ENCODE results near the gene KCTD11.
"Not testable (repeated sequence)": the region's sequence is repeated elsewhere in the genome, so short reads cannot be mapped to it uniquely, and the experiment has no call there.

The KCTD11 gene

DNA sequence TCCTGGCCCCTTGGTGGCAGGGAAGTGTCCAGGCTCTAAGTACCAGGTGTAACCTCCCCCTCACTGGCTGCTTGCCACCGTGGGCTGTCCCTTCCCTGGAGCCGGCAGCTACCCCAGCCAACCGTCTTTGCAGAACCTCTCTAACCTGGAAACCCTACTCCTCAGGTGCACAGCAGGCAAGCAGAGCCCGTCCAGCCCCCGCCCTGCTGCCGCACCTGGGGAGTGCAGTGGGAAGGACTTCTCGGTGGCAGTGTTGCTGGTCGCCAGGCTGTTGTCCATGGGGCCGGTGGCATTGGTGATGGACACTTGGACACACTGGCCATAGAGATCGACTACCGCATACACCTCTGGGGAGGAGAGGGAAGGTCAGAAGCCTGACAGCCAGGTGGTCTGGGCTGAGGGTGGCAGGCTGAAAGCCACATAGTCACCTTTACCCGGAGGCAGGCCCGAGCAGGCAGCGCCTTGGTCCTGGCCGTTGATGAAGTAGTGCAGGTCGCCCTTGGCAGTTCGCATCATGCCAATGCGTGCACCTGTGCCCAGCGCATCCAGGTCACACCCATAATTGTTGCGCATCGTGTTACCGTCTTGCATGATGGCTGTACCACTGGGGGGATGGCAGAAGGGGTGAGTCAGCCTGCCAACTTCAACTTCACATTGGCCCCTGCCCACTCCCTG lies 29.3 kb upstream of the KCTD11 start:
- DNase-seq: no peak

- DNase-seq: peak; percentile 29
Measured at GRCh38 chr17:7323731-7324437, 28.1 kb upstream of the KCTD11 start.

DNA sequence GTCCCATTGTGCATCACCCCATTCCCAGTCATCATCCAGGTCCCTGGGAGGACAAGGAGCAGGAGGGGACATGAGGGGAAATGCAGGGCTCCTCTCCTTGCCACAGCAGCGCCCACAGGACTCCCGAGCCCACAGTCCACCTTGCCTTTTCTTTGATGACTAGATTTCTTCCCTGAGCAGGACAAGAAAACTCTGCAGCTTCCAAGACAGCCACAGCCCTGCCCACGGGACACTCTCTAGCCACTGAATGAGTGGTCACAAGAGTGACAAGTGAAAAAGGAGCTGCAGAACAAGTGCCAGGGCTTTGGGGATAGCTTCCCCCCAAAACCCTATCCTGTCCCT lies 27.6 kb upstream of the KCTD11 start:
- no peak for DNase-seq

- no peak for DNase-seq
Measured at GRCh38 chr17:7325031-7325528, 26.9 kb upstream of the KCTD11 start.

- no peak for DNase-seq
Measured at GRCh38 chr17:7326186-7326585, 25.8 kb upstream of the KCTD11 start.

GRCh38 chr17:7327056-7327455 lies 24.9 kb upstream of the KCTD11 start:
- DNase-seq: no peak

DNA sequence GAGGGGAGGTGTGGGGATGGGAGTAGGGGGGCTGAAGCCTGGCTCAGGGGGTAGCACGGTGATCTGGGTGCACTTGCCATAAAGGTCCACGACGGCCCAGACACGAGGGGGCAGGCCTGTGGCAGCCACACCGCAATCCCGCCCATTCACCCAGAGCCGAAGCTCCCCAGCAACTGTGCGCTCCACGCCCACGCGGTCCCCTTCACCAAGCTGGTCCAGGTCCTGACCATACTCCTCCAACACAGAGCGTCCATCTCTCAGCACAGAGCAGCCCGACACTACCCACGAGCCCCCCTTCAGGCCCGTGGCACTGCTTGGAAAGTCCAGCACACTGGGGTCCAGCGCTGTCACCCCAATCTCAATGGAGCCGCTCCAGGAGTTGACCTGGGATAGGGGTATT lies 24.5 kb upstream of the KCTD11 start:
- DNase-seq: no peak

DNA sequence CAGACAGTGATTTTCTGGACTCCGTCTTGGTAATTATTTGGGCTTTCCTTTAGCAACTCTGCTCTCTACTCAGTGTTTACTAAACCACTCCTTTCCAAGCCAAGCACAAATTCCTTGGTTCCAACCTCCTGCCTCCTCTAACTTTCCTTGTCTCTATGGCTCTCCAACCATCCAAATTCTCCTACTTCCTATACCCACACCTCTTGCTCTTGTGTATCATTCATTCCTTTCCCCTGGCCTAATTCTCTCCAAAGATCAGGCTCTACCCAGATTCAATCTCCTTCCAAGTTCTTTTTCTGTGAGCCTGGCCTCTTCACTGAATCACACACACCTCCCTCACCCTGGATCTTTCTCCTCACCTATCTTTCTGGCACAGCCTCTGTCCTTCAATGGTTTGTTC lies 24.0 kb upstream of the KCTD11 start:
- DNase-seq: no peak

DNA sequence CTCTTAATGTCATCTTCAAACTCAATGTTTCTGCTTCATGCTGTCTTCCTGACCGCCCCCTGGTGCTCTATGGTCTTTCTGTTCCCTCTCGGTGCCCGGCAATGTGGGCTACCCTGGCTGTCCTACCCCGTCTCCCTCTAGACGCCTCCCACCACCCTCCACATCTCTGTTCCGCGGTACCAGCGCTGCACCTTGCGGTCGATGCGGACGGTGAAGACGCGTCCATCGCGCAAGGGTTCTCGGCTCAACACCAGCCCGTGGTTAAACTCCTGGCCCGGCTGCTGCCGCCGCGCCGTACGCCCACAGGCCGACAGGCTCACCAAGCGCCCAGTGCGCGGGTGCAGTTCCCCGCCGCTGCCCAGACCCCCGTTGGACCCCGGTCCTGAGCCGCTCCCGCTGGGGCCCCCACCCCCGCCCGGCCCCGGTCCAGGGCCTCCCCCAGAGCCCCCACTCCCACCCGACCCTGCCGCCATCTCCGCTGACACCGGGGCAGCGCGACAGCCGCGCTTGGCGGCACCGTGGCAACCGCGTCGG lies 23.1 kb upstream of the KCTD11 start, which contains the start of gene NEURL4:
TSS of gene NEURL4 (minus strand) at position 496 of the 534 bp plus-strand sequence. CDS start at position 473, 23 bp downstream.
- DNase-seq: no peak

GRCh38 chr17:7329374-7329996 lies 22.5 kb upstream of the KCTD11 start:
- DNase-seq: peak; percentile 99

- DNase-seq: peak; percentile 90
Measured at GRCh38 chr17:7329997-7330637, 21.8 kb upstream of the KCTD11 start.

DNA sequence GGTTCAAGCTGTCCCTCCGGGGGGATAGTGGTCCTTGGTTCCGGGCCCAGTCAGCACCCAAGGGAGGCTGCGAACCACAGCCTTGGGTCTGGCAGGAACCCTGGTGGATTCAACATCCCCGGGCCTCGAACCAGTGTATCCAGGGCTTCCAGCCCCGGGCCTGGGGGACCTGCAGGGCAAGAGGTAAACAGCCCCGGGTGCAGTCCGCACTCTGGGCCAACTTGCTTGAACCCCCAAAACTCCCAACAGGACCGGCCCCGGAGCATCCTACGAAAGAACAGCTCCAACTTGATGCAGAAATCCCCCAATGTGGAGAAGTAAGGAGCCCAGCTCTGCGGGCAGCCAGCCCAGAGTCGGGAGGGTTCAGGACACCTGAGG lies 21.3 kb upstream of the KCTD11 start:
- DNase-seq: no peak

- DNase-seq: no peak
Measured at GRCh38 chr17:7332111-7332510, 19.9 kb upstream of the KCTD11 start.

GRCh38 chr17:7332600-7333069 lies 19.3 kb upstream of the KCTD11 start:
- peak; percentile 37 for DNase-seq

DNA sequence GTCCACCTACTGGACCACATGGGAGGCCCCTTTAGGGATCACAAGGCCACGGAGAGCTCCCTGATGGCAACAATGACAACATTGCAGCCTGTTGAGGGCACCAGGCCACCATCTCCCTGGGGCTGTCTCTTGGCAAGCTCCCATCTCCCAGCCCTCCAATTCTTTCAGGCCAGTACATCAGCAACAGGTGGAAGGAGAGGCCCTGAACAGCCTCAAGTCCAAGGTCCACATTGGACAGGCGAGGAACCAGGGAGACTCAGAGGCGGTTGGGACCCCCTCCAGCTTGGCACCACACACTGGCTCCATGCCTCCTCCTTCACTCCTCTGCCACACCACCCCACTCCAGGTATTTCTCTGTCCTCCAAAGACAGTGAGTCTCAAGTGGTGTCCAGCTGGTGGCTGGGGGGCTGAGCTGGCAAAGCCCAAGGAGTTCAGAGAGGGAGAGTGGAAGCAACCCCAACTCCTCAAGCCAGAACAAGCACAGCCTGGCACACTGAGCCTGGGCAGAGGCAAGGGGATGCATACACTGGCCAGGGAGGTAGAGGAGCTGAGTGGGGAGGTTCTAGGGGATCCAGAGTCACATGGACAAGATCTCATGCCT lies 16.9 kb upstream of the KCTD11 start:
- DNase-seq: no peak

GRCh38 chr17:7335765-7336164 lies 16.2 kb upstream of the KCTD11 start:
- DNase-seq: not testable (repeated sequence)

GRCh38 chr17:7336240-7337175 lies 15.5 kb upstream of the KCTD11 start, which contains the start of gene ACAP1:
TSS of gene ACAP1 (plus strand) at chr17:7336529. CDS start at chr17:7336735, 206 bp downstream.
- peak; percentile 86 for DNase-seq

- not testable (repeated sequence) for DNase-seq
Measured at GRCh38 chr17:7337600-7337999, 14.4 kb upstream of the KCTD11 start.

- DNase-seq: no peak
Measured at GRCh38 chr17:7340179-7340578, 11.8 kb upstream of the KCTD11 start.

- DNase-seq: no peak
Measured at GRCh38 chr17:7341842-7342241, 10.1 kb upstream of the KCTD11 start.

GRCh38 chr17:7343250-7343649 lies 8.7 kb upstream of the KCTD11 start:
- DNase-seq: no peak
